B cell (primary cell): Measurements from ENCODE around the gene FBXW4.
A peak's percentile ranks its signal among the peaks of the same experiment; 100 is the strongest.

Source experiments
- EZH2 ChIP-seq: IDR thresholded peaks from 2 replicates; pipeline ENCODE4 v1.6.1; 2012; ENCODE audit warnings: borderline replicate concordance, low read depth, mild to moderate bottlenecking, moderate library complexity, low read length; ENCODE audit not compliant: insufficient read depth, poor library complexity, severe bottlenecking
- TF ChIP-seq, protein P1 (sequence below): fragments of 200-600 bp; IDR thresholded peaks from one replicate; pipeline ENCODE4 v1.8.0; 2022; ENCODE audit warnings: antibody characterized with exemption, mild to moderate bottlenecking

- TF ChIP-seq, protein P1, sequence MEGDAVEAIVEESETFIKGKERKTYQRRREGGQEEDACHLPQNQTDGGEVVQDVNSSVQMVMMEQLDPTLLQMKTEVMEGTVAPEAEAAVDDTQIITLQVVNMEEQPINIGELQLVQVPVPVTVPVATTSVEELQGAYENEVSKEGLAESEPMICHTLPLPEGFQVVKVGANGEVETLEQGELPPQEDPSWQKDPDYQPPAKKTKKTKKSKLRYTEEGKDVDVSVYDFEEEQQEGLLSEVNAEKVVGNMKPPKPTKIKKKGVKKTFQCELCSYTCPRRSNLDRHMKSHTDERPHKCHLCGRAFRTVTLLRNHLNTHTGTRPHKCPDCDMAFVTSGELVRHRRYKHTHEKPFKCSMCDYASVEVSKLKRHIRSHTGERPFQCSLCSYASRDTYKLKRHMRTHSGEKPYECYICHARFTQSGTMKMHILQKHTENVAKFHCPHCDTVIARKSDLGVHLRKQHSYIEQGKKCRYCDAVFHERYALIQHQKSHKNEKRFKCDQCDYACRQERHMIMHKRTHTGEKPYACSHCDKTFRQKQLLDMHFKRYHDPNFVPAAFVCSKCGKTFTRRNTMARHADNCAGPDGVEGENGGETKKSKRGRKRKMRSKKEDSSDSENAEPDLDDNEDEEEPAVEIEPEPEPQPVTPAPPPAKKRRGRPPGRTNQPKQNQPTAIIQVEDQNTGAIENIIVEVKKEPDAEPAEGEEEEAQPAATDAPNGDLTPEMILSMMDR, result peak; percentile 82
- TF ChIP-seq EZH2, result no peak
Measured at GRCh38 chr10:101602761-101603398, 92.1 kb downstream of the FBXW4 start.
